Panc1 (cell line): Measurements from ENCODE around the gene SYTL3. TPM values are rescaled to one million over a fixed set of nuclear protein-coding genes. Genes with fewer than 3 reads are reported as not detected.
A peak's percentile ranks its signal among the peaks of the same experiment; 100 is the strongest.

ENCODE experiments used
- ATAC-seq: fragments of 200-7000 bp; cut with Tn5 transposase; 2 replicates; pipeline ENCODE4 v1.9.1; 2020; ENCODE audit warnings: mild to moderate bottlenecking, moderate library complexity
- BruUV-seq: library from RNA; stranded (reverse); fragments of 400-500 nt; replicated peaks from 2 replicates; lab custom pipeline; 2021; lab: Mats Ljungman, UMichigan
- CTCF ChIA-PET: fragments of 300-600 bp; sonication (Branson Sonifier 250); formaldehyde crosslinking; loops from one replicate; lab custom pipeline; 2022; ENCODE audit warnings: antibody characterized with exemption; lab: Charles Lee
- POLR2A ChIA-PET: fragments of 300-600 bp; sonication (Branson Sonifier 250); formaldehyde crosslinking; loops from one replicate; lab custom pipeline; 2022; ENCODE audit warnings: antibody characterized with exemption; lab: Charles Lee
- DNase-seq: peaks from one replicate; pipeline ENCODE4 v3.0.0-alpha.2; 2010; ENCODE audit warnings: low read depth, low spot score
- H3K27ac ChIP-seq: 2 replicates; pipeline ENCODE4 v1.5.1; 2011; ENCODE audit warnings: mild to moderate bottlenecking, low read length, inconsistent platforms
- H3K27me3 ChIP-seq: fragments of 200-500 bp; sonication (Bioruptor generic); 2 replicates; pipeline ENCODE4 v1.6.0; 2014; ENCODE audit warnings: low read length, inconsistent platforms; ENCODE audit not compliant: control insufficient read depth, insufficient read depth
- H3K36me3 ChIP-seq: fragments of 200-500 bp; sonication (Bioruptor generic); 2 replicates; pipeline ENCODE4 v1.5.1; 2014; ENCODE audit warnings: inconsistent platforms, mild to moderate bottlenecking, low read length, moderate library complexity; ENCODE audit not compliant: control insufficient read depth, insufficient read depth
- H3K4me1 ChIP-seq: 2 replicates; pipeline ENCODE4 v1.5.1; 2011; ENCODE audit warnings: inconsistent platforms, mild to moderate bottlenecking, low read length, moderate library complexity; ENCODE audit not compliant: control insufficient read depth, insufficient read depth
- H3K4me3 ChIP-seq, 2 experiments: 2 replicates each; pipeline ENCODE4 v1.5.1; 2011 to 2012; ENCODE audit warnings: low read depth in 2 of 2, low read length in 2 of 2, mild to moderate bottlenecking in 2 of 2, inconsistent platforms in 1 of 2, moderate library complexity in 1 of 2
- H3K9me3 ChIP-seq: fragments of 200-500 bp; sonication (Bioruptor generic); 2 replicates; pipeline ENCODE4 v1.5.1; 2014; ENCODE audit warnings: low read depth, mild to moderate bottlenecking, inconsistent platforms, low read length, moderate library complexity; ENCODE audit not compliant: control insufficient read depth, insufficient read depth
- POLR2AphosphoS5 ChIP-seq: IDR thresholded peaks from 2 replicates; pipeline ENCODE4 v1.6.1; 2012; ENCODE audit warnings: mild to moderate bottlenecking, low read depth, low read length, moderate library complexity
- SIN3A ChIP-seq: IDR thresholded peaks from 2 replicates; pipeline ENCODE4 v1.6.1; 2012; ENCODE audit warnings: low read depth, mild to moderate bottlenecking, low read length, moderate library complexity, borderline replicate concordance; ENCODE audit not compliant: insufficient read depth
- TCF7L2 ChIP-seq: IDR thresholded peaks from 2 replicates; pipeline ENCODE4 v1.6.1; 2011; ENCODE audit warnings: mild to moderate bottlenecking, low read depth, low read length, inconsistent platforms
- in situ Hi-C: cut with HindIII; loops from 2 replicates; pipeline ENCODE4 v1.10.0; 2016; ENCODE audit warnings: low sequenced_read_pairs, low pct_unique_long_range_greater_than_20kb
- intact Hi-C: fragments of 100-400 bp; cut with micrococcal nuclease; formaldehyde crosslinking; loops from one replicate; pipeline ENCODE4 v1.10.0; 2022; ENCODE audit not compliant: unreplicated experiment
- total RNA-seq: library from RNA; stranded (reverse); gene quantifications from one replicate; pipeline ENCODE4 v1.2.1, GENCODE V29; 2021; ENCODE audit not compliant: unreplicated experiment
- TF ChIP-seq, protein P1 (sequence below): fragments of 450-650 bp; IDR thresholded peaks from 2 replicates; pipeline ENCODE4 v1.5.1; 2017; ENCODE audit warnings: mild to moderate bottlenecking
- TF ChIP-seq, protein P2 (sequence below), 2 experiments: IDR thresholded peaks; 2 replicates each; pipeline ENCODE4 v1.6.1; 2011 to 2012; ENCODE audit warnings: low read depth in 2 of 2, control low read depth in 1 of 2, low read length in 1 of 2, mild to moderate bottlenecking in 1 of 2, moderate library complexity in 1 of 2; ENCODE audit not compliant: insufficient read depth in 1 of 2

The SYTL3 gene
- total RNA-seq, 1 experiment from 2014 or later, result 1.4 TPM

DNA sequence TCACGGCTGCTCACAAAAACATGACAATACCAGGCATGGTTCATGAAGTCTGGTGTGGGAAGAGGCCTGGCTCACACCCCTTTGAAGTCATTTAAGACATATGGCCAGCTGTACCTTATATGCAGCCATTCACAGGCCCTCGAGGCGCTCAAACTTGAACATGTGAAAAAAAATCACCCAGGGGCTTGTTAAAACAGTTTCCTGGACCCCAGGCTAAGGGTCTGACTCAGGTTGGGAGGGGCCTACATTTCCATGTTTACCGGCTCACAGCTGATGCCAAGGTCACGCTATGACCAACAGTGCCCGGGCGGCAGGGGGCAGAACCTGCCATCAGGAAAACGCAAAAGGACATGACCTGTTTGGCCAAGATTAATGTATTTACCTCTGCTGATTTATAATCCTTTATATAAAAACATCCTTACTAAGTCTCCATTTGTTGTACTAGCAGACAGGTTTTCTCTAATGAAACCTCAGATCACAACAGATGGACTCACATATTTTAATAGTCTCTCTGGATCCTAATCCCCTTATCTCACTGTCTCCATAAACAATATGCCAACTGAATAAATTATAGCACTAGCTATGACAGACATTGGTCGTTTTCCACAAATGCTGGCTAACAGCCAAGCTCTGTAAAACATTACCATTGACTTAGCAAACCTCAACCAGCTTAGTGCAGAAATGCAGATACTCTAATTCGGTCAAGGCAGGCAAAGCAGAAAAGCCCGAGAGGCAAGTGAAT, 149.4 kb downstream of the SYTL3 start (continued):
- no peak for TF ChIP-seq SIN3A

DNA sequence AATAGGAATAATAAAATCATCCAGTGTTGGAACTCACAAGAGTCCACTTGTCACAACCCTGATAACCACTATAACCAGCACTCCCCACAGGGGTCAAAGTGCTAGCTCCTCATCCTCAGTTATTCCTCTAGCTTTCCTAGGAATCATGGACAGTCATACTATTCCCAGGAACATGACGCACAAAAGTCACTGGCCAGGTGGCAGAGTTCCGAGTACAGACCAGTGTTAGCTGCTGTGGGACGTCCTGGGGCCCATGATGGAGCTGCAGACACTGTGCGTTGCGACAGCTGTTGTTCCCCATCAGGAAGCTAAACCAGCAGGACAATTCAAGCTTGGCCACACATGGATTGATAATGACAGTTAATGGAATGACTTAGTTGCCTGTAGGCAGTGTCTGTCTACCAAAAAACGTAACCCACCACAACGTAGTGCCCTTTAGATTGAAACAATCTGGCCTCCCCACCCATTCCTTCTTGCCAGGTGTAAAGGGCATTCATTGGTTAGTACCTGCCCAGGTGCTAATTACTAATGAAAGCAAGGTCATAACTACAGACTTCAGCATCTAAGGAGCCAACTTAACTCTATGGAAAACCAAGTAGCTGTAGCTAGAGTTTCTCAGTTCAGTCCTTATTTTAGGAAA, 151.9 kb downstream of the SYTL3 start:
- H3K4me3 ChIP-seq, result no peak overlapping the region
- H3K27me3 ChIP-seq, result no peaks in the 10 kb centered on the region
- no TSS peak for BruUV-seq
- intact Hi-C loops (no loop called here), in situ Hi-C loops (no loop called here)
- CTCF ChIA-PET, result no interaction called here
- peaks cover 8% of the 10 kb centered on the region; the same call in 1 of the 2 replicates for H3K36me3 ChIP-seq
- POLR2A ChIA-PET, result interaction anchor here (0.5 to 0.6 kb wide), 2 partner anchors 39 to 140 kb away, joined by 3 read pairs; no protein-coding TSS in a partner anchor
- H3K4me1 ChIP-seq, result peaks cover 75% of the 10 kb centered on the region
- DNase-seq, result no peak
- ATAC-seq, result 0 out of 2 replicates have a peak, but pooled peaks have one; percentile 29
- H3K27ac ChIP-seq, result peak overlapping the region; percentile 34; the same call in 1 of the 2 replicates
- H3K9me3 ChIP-seq, result no peaks in the 10 kb centered on the region
- TF ChIP-seq TCF7L2 (no peak), POLR2AphosphoS5 (no peak), SIN3A (no peak)
- TF ChIP-seq, protein P1, sequence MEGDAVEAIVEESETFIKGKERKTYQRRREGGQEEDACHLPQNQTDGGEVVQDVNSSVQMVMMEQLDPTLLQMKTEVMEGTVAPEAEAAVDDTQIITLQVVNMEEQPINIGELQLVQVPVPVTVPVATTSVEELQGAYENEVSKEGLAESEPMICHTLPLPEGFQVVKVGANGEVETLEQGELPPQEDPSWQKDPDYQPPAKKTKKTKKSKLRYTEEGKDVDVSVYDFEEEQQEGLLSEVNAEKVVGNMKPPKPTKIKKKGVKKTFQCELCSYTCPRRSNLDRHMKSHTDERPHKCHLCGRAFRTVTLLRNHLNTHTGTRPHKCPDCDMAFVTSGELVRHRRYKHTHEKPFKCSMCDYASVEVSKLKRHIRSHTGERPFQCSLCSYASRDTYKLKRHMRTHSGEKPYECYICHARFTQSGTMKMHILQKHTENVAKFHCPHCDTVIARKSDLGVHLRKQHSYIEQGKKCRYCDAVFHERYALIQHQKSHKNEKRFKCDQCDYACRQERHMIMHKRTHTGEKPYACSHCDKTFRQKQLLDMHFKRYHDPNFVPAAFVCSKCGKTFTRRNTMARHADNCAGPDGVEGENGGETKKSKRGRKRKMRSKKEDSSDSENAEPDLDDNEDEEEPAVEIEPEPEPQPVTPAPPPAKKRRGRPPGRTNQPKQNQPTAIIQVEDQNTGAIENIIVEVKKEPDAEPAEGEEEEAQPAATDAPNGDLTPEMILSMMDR, result no peak
- TF ChIP-seq, protein P2, sequence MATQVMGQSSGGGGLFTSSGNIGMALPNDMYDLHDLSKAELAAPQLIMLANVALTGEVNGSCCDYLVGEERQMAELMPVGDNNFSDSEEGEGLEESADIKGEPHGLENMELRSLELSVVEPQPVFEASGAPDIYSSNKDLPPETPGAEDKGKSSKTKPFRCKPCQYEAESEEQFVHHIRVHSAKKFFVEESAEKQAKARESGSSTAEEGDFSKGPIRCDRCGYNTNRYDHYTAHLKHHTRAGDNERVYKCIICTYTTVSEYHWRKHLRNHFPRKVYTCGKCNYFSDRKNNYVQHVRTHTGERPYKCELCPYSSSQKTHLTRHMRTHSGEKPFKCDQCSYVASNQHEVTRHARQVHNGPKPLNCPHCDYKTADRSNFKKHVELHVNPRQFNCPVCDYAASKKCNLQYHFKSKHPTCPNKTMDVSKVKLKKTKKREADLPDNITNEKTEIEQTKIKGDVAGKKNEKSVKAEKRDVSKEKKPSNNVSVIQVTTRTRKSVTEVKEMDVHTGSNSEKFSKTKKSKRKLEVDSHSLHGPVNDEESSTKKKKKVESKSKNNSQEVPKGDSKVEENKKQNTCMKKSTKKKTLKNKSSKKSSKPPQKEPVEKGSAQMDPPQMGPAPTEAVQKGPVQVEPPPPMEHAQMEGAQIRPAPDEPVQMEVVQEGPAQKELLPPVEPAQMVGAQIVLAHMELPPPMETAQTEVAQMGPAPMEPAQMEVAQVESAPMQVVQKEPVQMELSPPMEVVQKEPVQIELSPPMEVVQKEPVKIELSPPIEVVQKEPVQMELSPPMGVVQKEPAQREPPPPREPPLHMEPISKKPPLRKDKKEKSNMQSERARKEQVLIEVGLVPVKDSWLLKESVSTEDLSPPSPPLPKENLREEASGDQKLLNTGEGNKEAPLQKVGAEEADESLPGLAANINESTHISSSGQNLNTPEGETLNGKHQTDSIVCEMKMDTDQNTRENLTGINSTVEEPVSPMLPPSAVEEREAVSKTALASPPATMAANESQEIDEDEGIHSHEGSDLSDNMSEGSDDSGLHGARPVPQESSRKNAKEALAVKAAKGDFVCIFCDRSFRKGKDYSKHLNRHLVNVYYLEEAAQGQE (IDR thresholded peaks at IDR 0.05; ENCODE audit: insufficient read depth in 1 of 2, low read depth in 2 of 2, low read length in 1 of 2), result no peak

DNA sequence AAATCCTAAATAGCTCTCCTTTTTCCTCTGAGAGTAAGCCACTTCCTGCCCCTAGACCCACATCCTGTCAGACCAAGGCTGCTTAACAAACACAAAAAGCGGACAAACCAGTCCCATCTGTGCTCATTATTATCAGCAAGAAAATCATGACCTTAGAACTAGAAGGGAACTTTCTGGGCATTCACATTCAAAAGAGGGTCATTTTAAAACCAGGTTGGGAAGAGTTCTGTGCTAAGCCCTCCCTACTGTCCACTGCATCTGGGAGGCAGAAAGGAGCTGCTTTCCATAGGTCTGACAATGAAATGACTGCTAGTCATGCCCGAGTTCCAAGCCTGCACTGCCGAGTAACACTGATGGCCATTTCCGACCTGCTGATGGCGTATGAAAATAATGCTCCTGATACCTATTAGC, 153.9 kb downstream of the SYTL3 start:
- H3K36me3 ChIP-seq, result peaks cover 8% of the 10 kb centered on the region
- ChIA-PET POLR2A (no interaction called here), CTCF (interaction anchor here (0.6 kb wide), 1 partner anchor 73 kb away, joined by 4 read pairs; no protein-coding TSS in a partner anchor)
- H3K9me3 ChIP-seq, result no peaks in the 10 kb centered on the region
- no peak overlapping the region for H3K4me3 ChIP-seq
- peak overlapping the region; percentile 54 for H3K27ac ChIP-seq
- TF ChIP-seq TCF7L2 (no peak), POLR2AphosphoS5 (no peak), SIN3A (no peak)
- TF ChIP-seq, protein P1, result no peak
- TF ChIP-seq, protein P2 (IDR thresholded peaks at IDR 0.05; ENCODE audit: insufficient read depth in 1 of 2, low read depth in 2 of 2, low read length in 1 of 2), result no peak
- no TSS peak for BruUV-seq
- H3K27me3 ChIP-seq, result no peaks in the 10 kb centered on the region
- DNase-seq (no peak), ATAC-seq (no peak)
- intact Hi-C loops, result no loop called here
- H3K4me1 ChIP-seq, result peaks cover 83% of the 10 kb centered on the region
- in situ Hi-C loops, result no loop called here
